ENCODE measurements around the gene MARCKS.

DNA sequence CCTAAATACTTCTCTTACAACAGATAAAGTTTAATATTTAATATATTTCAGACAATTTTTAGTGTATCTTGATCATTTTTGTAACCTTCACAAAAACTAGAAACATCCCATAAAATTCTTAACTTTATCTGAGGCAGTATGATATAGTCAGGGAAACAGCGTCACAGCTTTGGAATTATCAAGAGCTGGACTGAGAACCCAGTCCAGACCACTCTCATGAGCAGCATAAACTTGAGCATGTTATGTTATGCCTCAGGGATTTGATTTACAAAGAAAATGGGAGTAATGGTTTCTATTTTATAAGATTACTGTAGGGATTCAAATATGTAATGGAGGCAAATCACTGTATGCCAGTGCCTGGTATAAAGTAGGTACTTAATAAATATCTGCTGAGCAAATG is 8.3 kb upstream of the MARCKS start:
- TF ChIP-seq, protein P1, sequence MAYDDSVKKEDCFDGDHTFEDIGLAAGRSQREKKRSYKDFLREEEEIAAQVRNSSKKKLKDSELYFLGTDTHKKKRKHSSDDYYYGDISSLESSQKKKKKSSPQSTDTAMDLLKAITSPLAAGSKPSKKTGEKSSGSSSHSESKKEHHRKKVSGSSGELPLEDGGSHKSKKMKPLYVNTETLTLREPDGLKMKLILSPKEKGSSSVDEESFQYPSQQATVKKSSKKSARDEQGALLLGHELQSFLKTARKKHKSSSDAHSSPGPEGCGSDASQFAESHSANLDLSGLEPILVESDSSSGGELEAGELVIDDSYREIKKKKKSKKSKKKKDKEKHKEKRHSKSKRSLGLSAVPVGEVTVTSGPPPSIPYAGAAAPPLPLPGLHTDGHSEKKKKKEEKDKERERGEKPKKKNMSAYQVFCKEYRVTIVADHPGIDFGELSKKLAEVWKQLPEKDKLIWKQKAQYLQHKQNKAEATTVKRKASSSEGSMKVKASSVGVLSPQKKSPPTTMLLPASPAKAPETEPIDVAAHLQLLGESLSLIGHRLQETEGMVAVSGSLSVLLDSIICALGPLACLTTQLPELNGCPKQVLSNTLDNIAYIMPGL (CRISPR knock-in tag; IDR thresholded peaks at IDR 0.05; ENCODE audit: borderline replicate concordance in 1 of 2, low read depth in 1 of 2) = no peak
- TF ChIP-seq, protein P2, sequence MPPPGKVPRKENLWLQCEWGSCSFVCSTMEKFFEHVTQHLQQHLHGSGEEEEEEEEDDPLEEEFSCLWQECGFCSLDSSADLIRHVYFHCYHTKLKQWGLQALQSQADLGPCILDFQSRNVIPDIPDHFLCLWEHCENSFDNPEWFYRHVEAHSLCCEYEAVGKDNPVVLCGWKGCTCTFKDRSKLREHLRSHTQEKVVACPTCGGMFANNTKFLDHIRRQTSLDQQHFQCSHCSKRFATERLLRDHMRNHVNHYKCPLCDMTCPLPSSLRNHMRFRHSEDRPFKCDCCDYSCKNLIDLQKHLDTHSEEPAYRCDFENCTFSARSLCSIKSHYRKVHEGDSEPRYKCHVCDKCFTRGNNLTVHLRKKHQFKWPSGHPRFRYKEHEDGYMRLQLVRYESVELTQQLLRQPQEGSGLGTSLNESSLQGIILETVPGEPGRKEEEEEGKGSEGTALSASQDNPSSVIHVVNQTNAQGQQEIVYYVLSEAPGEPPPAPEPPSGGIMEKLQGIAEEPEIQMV (CRISPR knock-in tag; IDR thresholded peaks at IDR 0.05; ENCODE audit: low read depth) = no peak
- no peak for TF ChIP-seq ZNF850 (CRISPR knock-in tag; conservative IDR thresholded peaks at IDR 0.05)
- TF ChIP-seq POLR2A (IDR thresholded peaks at IDR 0.05; ENCODE audit: insufficient read depth in 1 of 2, low read depth in 2 of 2, low read length in 2 of 2) = no peak
- TF ChIP-seq EZH2 (conservative IDR thresholded peaks at IDR 0.05; ENCODE audit: low read depth, low read length) = no peak
- TF ChIP-seq POLR2AphosphoS2 (IDR thresholded peaks at IDR 0.05; ENCODE audit: low read depth, low read length) = no peak
- TF ChIP-seq SP1 (IDR thresholded peaks at IDR 0.05) = no peak
- TF ChIP-seq SP1 (CRISPR knock-in tag; IDR thresholded peaks at IDR 0.05) = no peak
- no peak for TF ChIP-seq FOSL2 (CRISPR knock-in tag; IDR thresholded peaks at IDR 0.05)
- TF ChIP-seq ZNF773 (CRISPR knock-in tag; IDR thresholded peaks at IDR 0.05; ENCODE audit: borderline replicate concordance) = no peak
- TF ChIP-seq THYN1 (CRISPR knock-in tag; IDR thresholded peaks at IDR 0.05; ENCODE audit: borderline replicate concordance, low read depth) = no peak
- no peak for TF ChIP-seq MED1 (CRISPR knock-in tag; IDR thresholded peaks at IDR 0.05)
- TF ChIP-seq MIXL1 (CRISPR knock-in tag; IDR thresholded peaks at IDR 0.05) = no peak
